ENCODE data around the gene TNFSF15.

DNA sequence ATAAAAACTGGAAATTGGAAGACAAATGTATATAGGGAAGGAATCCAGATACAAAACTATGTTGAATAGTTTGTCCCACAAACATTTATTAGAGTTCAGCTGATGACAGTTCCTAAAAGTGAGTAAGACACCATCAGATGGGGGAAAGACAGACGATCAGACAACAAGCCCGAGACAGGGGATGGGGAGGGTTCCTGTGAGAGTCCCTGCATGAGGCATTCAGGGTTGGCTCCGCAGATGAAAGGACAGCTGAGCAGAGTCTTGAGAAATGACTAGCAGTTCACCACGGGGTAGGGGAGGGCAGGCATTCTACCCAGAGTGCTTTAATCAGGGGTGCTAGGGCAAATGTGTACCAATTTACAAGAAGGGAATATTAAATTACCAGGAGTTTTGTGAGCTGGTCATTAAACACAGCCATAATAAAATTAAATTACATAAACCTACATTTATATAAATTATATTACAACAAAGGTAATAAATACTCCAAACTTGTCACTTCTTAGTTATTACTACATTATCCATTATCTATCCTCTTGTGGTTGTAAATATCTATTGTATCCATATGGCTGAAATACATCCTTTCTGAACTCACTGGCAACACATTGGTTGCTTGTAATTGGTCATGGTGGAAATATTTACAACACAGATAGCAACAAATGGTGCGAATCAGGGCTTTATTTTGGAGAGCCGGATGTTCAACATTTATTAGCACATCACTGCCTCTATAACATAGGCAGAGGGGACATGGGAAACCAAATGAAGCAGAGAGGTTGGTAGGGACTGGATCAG lies 27.8 kb downstream of the TNFSF15 start:
- TF ChIP-seq CTCF (conservative IDR thresholded peaks at IDR 0.05; ENCODE audit: low read depth in 2 of 2) (no peak), EZH2 (IDR thresholded peaks at IDR 0.05; ENCODE audit: low read depth, unreplicated experiment) (no peak), REST (IDR thresholded peaks at IDR 0.05; ENCODE audit: unreplicated experiment) (no peak), CREB1 (CRISPR knock-in tag; IDR thresholded peaks at IDR 0.05; ENCODE audit: low read depth) (no peak), POLR2AphosphoS5 (IDR thresholded peaks at IDR 0.05; ENCODE audit: low read depth) (no peak), EZH2phosphoT487 (IDR thresholded peaks at IDR 0.05; ENCODE audit: unreplicated experiment) (no peak), ZNF114 (CRISPR knock-in tag; IDR thresholded peaks at IDR 0.05) (no peak), NANOG (IDR thresholded peaks at IDR 0.05; ENCODE audit: borderline replicate concordance) (no peak), STAT1 (IDR thresholded peaks at IDR 0.05; ENCODE audit: unreplicated experiment) (no peak), JUNB (IDR thresholded peaks at IDR 0.05; ENCODE audit: unreplicated experiment) (no peak), ZNF331 (CRISPR knock-in tag; IDR thresholded peaks at IDR 0.05; ENCODE audit: low read depth) (no peak)
- TF ChIP-seq, protein P1, sequence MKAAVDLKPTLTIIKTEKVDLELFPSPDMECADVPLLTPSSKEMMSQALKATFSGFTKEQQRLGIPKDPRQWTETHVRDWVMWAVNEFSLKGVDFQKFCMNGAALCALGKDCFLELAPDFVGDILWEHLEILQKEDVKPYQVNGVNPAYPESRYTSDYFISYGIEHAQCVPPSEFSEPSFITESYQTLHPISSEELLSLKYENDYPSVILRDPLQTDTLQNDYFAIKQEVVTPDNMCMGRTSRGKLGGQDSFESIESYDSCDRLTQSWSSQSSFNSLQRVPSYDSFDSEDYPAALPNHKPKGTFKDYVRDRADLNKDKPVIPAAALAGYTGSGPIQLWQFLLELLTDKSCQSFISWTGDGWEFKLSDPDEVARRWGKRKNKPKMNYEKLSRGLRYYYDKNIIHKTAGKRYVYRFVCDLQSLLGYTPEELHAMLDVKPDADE (IDR thresholded peaks at IDR 0.05): no peak
- TF ChIP-seq, protein P2, sequence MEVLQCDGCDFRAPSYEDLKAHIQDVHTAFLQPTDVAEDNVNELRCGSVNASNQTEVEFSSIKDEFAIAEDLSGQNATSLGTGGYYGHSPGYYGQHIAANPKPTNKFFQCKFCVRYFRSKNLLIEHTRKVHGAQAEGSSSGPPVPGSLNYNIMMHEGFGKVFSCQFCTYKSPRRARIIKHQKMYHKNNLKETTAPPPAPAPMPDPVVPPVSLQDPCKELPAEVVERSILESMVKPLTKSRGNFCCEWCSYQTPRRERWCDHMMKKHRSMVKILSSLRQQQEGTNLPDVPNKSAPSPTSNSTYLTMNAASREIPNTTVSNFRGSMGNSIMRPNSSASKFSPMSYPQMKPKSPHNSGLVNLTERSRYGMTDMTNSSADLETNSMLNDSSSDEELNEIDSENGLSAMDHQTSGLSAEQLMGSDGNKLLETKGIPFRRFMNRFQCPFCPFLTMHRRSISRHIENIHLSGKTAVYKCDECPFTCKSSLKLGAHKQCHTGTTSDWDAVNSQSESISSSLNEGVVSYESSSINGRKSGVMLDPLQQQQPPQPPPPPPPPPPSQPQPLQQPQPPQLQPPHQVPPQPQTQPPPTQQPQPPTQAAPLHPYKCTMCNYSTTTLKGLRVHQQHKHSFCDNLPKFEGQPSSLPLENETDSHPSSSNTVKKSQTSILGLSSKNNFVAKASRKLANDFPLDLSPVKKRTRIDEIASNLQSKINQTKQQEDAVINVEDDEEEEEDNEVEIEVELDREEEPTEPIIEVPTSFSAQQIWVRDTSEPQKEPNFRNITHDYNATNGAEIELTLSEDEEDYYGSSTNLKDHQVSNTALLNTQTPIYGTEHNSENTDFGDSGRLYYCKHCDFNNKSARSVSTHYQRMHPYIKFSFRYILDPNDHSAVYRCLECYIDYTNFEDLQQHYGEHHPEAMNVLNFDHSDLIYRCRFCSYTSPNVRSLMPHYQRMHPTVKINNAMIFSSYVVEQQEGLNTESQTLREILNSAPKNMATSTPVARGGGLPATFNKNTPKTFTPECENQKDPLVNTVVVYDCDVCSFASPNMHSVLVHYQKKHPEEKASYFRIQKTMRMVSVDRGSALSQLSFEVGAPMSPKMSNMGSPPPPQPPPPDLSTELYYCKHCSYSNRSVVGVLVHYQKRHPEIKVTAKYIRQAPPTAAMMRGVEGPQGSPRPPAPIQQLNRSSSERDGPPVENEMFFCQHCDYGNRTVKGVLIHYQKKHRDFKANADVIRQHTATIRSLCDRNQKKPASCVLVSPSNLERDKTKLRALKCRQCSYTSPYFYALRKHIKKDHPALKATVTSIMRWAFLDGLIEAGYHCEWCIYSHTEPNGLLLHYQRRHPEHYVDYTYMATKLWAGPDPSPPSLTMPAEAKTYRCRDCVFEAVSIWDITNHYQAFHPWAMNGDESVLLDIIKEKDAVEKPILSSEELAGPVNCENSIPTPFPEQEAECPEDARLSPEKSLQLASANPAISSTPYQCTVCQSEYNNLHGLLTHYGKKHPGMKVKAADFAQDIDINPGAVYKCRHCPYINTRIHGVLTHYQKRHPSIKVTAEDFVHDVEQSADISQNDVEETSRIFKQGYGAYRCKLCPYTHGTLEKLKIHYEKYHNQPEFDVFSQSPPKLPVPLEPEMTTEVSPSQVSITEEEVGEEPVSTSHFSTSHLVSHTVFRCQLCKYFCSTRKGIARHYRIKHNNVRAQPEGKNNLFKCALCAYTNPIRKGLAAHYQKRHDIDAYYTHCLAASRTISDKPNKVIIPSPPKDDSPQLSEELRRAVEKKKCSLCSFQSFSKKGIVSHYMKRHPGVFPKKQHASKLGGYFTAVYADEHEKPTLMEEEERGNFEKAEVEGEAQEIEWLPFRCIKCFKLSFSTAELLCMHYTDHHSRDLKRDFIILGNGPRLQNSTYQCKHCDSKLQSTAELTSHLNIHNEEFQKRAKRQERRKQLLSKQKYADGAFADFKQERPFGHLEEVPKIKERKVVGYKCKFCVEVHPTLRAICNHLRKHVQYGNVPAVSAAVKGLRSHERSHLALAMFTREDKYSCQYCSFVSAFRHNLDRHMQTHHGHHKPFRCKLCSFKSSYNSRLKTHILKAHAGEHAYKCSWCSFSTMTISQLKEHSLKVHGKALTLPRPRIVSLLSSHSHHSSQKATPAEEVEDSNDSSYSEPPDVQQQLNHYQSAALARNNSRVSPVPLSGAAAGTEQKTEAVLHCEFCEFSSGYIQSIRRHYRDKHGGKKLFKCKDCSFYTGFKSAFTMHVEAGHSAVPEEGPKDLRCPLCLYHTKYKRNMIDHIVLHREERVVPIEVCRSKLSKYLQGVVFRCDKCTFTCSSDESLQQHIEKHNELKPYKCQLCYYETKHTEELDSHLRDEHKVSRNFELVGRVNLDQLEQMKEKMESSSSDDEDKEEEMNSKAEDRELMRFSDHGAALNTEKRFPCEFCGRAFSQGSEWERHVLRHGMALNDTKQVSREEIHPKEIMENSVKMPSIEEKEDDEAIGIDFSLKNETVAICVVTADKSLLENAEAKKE (CRISPR knock-in tag; IDR thresholded peaks at IDR 0.05): no peak

Data from GM23338 (cell line).